Measurements from ENCODE around the gene CACNA1C. TPM values are rescaled to one million over a fixed set of nuclear protein-coding genes. Genes with fewer than 3 reads are reported as not detected.

Gene CACNA1C
- total and polyA plus RNA-seq, 10 of the 15 experiments (the other 5 are each of a cell fraction or from before 2014, with no cell fraction given): under 0.01 to 0.15 (median 0.09) TPM; not detected in 5

GRCh38 chr12:2170376-2170775 is 117.6 kb downstream of the CACNA1C start (continued):
- no peak for TF ChIP-seq IRF5 (IDR thresholded peaks at IDR 0.05; ENCODE audit: borderline replicate concordance)
- TF ChIP-seq KDM1A (IDR thresholded peaks at IDR 0.05; ENCODE audit: borderline replicate concordance): no peak
- TF ChIP-seq CHD2 (IDR thresholded peaks at IDR 0.05; ENCODE audit: borderline replicate concordance, low read depth, low read length): no peak
- no peak for TF ChIP-seq CHD4 (IDR thresholded peaks at IDR 0.05)
- no peak for TF ChIP-seq PML (IDR thresholded peaks at IDR 0.05; ENCODE audit: low read length)
- TF ChIP-seq CHD1 (IDR thresholded peaks at IDR 0.05; ENCODE audit: low read depth, low read length): no peak
- no peak for TF ChIP-seq SUZ12 (IDR thresholded peaks at IDR 0.05; ENCODE audit: unreplicated experiment)
- no peak for TF ChIP-seq ASH2L (IDR thresholded peaks at IDR 0.05; ENCODE audit: borderline replicate concordance, low read depth)
- TF ChIP-seq PKNOX1 (IDR thresholded peaks at IDR 0.05): no peak

GRCh38 chr12:2171672-2172426 is 119.1 kb downstream of the CACNA1C start:
- ChIA-PET RAD21 (ENCODE audit: unreplicated experiment) (no interaction called here), CTCF (interaction anchor here (0.7 kb wide), 1 partner anchor 179 kb away, joined by 3 read pairs; no protein-coding TSS in a partner anchor), SMC1A (ENCODE audit: uncharacterized antibody, unreplicated experiment) (interaction anchor here (0.7 kb wide), 1 partner anchor 51 kb away, joined by 3 read pairs; no protein-coding TSS in a partner anchor), POLR2A (no interaction called here)
- no peak for DNase-seq (ENCODE audit: low read depth, low spot score)
- Histone ChIP-seq H3K9me3 (replicated peaks; ENCODE audit: control insufficient read depth, insufficient read depth, low read length) (peaks cover 5% of the 10 kb centered on the region; the same call in 2 of the 3 replicates), H3K4me1 (ENCODE audit: control insufficient read depth, insufficient read depth, low read length) (no peaks in the 10 kb centered on the region), H3K4me3 (no peak overlapping the region), H3K27me3 (replicated peaks in 1 of 2; ENCODE audit: control insufficient read depth in 2 of 2, insufficient read depth in 2 of 2, low read length in 1 of 2) (peaks cover 2% of the 10 kb centered on the region in 2 experiments; a peak in 2 of 4 replicates), H3K4me2 (ENCODE audit: control insufficient read depth, insufficient read depth) (no peak overlapping the region), H3K27ac (ENCODE audit: control insufficient read depth, insufficient read depth) (no peak overlapping the region), H3K79me2 (ENCODE audit: control insufficient read depth, insufficient read depth, low read length) (no peaks in the 10 kb centered on the region), H3K36me3 (ENCODE audit: control insufficient read depth in 2 of 2, insufficient read depth in 2 of 2, low read length in 1 of 2) (no peaks in the 10 kb centered on the region), H4K20me1 (ENCODE audit: control insufficient read depth, insufficient read depth) (no peaks in the 10 kb centered on the region), H3K9ac (ENCODE audit: control insufficient read depth, insufficient read depth, low read length) (no peak overlapping the region), H2AFZ (ENCODE audit: control insufficient read depth, low read depth, low read length) (no peak overlapping the region)
- intact Hi-C loops (cut with micrococcal nuclease; ENCODE audit: unreplicated experiment): no loop called here
- 58% methylated on average over 11 of the region's 11 CpGs for WGBS (ENCODE audit: insufficient coverage, insufficient replicate concordance, low lambda C conversion rate, missing lambda C conversion rate)
- FAIRE-seq: no peak
- in situ Hi-C loops (cut with MboI): no loop called here
- no TSS peak for BruUV-seq (replicated peaks)
- no peak for ATAC-seq
- TF ChIP-seq NFIC (IDR thresholded peaks at IDR 0.05; ENCODE audit: low read depth, low read length) (no peak), HSF1 (IDR thresholded peaks at IDR 0.05; ENCODE audit: low read depth, low read length) (no peak), HDAC2 (IDR thresholded peaks at IDR 0.05) (no peak), BCLAF1 (IDR thresholded peaks at IDR 0.05) (no peak), SRF (IDR thresholded peaks at IDR 0.05; ENCODE audit: low read depth in 2 of 2, low read length in 2 of 2) (no peak), CEBPB (IDR thresholded peaks at IDR 0.05; ENCODE audit: borderline replicate concordance in 1 of 2, low read depth in 2 of 2, low read length in 2 of 2) (no peak), ETV6 (conservative IDR thresholded peaks at IDR 0.05 in 1 of 2, IDR thresholded peaks at IDR 0.05 in 1 of 2; ENCODE audit: borderline replicate concordance in 1 of 2, low read depth in 1 of 2) (no peak)

Measured in GM12878 (cell line).